ENCODE results near the gene GDPD1.
"Not testable (repeated sequence)": the region's sequence is repeated elsewhere in the genome, so short reads cannot be mapped to it uniquely, and the experiment has no call there.

Gene GDPD1

DNA sequence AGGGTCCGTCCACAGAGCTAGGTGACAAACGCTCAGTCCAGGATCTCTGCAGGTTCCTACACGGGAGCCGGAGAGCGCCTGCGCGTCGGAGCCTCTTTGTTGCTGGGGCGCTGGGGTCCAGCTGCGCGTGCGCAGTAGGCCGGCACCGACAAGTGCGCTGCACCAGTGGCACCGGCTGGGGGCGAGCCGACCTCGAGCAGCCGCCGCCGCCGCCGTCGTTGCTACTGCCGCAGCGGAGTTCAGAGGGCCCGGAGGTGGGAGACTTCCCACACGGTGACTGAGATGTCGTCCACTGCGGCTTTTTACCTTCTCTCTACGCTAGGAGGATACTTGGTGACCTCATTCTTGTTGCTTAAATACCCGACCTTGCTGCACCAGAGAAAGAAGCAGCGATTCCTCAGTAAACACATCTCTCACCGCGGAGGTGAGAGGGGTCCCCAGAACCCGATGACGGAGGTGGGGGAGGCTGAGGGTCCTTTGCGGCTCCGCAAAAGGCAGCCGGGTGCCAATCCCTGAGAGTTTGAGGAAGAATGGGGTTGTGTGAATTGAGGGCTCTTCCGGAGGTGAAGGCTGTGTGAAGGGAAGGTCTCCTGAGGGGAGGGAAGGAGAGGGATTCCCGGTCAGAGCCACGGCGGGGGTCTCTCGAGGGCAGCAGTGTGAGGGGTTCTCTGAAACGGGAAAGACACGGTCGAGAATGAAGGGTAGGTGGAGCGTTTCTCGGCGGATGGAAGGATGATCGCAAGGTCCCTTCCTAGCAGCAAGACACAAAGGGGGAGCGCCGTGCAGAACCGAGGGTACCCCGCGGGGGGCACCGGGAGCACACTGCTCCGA lies at the start of gene GDPD1:
GDPD1 (plus strand) TSS at position 184 of the 831 bp plus-strand sequence; CDS start at position 283, 99 bp downstream.
- Histone ChIP-seq H3K4me3 (ENCODE audit: low read length) (peak within 1 kb of the TSS; percentile 88), H3K9ac (ENCODE audit: low read length) (peak within 1 kb of the TSS; percentile 80), H3K27me3 (replicated peaks; ENCODE audit: control insufficient read depth, insufficient read depth, low read length) (no peaks in the 10 kb centered on the region), H3K9me3 (ENCODE audit: control insufficient read depth, low read length) (no peaks in the 10 kb centered on the region), H3K4me1 (ENCODE audit: control insufficient read depth, insufficient read depth, low read length) (peaks cover 11% of the 10 kb centered on the region), H3K36me3 (ENCODE audit: control insufficient read depth, insufficient read depth, low read length, severe bottlenecking) (no peaks in the 10 kb centered on the region)
- DNase-seq (ENCODE audit: low read depth): peak; percentile 98

GRCh38 chr17:59172436-59173004 lies 47.8 kb upstream of the GDPD1 start:
- no peaks in the 10 kb centered on the region for H3K4me1 ChIP-seq (ENCODE audit: control insufficient read depth, insufficient read depth, low read length)
- no peak overlapping the region for H3K4me3 ChIP-seq (ENCODE audit: low read length)
- no peaks in the 10 kb centered on the region for H3K27me3 ChIP-seq (replicated peaks; ENCODE audit: control insufficient read depth, insufficient read depth, low read length)
- no peaks in the 10 kb centered on the region for H3K36me3 ChIP-seq (ENCODE audit: control insufficient read depth, insufficient read depth, low read length, severe bottlenecking)
- H3K9me3 ChIP-seq (ENCODE audit: control insufficient read depth, low read length): no peaks in the 10 kb centered on the region
- no peak for DNase-seq (ENCODE audit: low read depth)
- no peak overlapping the region for H3K9ac ChIP-seq (ENCODE audit: low read length)

GRCh38 chr17:59174671-59175070 lies 45.6 kb upstream of the GDPD1 start:
- H3K27me3 ChIP-seq (replicated peaks; ENCODE audit: control insufficient read depth, insufficient read depth, low read length): no peaks in the 10 kb centered on the region
- H3K4me1 ChIP-seq (ENCODE audit: control insufficient read depth, insufficient read depth, low read length): no peaks in the 10 kb centered on the region
- no peaks in the 10 kb centered on the region for H3K36me3 ChIP-seq (ENCODE audit: control insufficient read depth, insufficient read depth, low read length, severe bottlenecking)
- DNase-seq (ENCODE audit: low read depth): no peak
- no peak overlapping the region for H3K9ac ChIP-seq (ENCODE audit: low read length)
- no peaks in the 10 kb centered on the region for H3K9me3 ChIP-seq (ENCODE audit: control insufficient read depth, low read length)
- no peak overlapping the region for H3K4me3 ChIP-seq (ENCODE audit: low read length)

DNA sequence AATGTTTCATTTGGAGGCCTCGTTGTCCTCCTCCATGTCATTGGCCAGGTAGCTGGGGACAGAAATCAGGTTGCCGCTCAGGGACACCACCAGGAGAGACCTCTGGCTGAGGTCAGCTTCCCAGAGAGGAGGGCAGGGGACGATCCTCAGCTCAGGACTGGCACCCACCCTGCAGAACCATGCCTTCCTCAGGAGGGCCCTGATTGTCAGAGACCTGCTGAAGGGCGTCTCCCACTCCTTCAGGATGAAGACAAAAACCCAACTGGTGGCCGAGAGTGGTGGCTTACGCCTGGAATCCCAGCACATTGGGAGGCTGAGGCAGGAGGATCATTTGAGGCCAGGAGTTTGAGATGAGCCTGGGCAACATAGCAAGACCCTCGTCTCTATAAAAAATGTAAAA lies 45.2 kb upstream of the GDPD1 start:
- DNase-seq (ENCODE audit: low read depth): no peak
- Histone ChIP-seq H3K27me3 (replicated peaks; ENCODE audit: control insufficient read depth, insufficient read depth, low read length) (no peaks in the 10 kb centered on the region), H3K9me3 (ENCODE audit: control insufficient read depth, low read length) (no peaks in the 10 kb centered on the region), H3K4me3 (ENCODE audit: low read length) (no peak overlapping the region), H3K36me3 (ENCODE audit: control insufficient read depth, insufficient read depth, low read length, severe bottlenecking) (no peaks in the 10 kb centered on the region), H3K4me1 (ENCODE audit: control insufficient read depth, insufficient read depth, low read length) (no peaks in the 10 kb centered on the region), H3K9ac (ENCODE audit: low read length) (no peak overlapping the region)

DNA sequence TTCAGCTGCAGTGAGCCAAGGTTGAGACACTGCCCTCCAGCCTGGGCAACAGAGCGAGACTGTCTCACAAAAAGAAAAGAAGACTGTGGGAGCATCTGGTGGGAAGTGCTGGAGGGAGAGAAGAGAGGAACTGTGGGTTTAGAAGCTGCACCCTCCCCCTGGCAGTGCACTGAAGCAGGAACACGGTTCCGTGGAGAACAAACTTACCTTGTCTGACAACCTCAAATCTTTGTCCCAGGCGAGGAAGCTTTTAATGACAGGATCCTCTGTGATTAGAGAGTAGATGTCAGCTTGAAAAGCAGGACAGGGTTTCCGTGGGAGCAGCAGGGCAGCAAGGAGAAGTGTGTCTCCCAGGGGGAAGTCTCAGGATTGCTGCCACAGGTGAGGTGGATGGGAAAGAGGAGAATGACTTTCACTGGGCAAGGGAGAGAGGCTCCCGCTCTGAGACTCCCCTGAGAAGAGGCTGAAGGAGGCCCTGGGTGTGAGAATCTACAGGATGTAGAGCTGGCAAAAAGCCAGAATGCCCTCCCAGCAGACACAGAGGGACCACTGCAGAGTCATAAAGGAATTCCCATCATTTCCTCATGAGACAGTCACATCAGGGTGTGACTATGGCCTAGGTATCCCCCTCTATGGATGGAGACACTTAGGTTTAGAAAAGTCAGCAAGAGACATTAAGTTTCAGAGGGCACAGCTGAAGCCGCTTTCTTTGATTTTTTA lies 41.9 kb upstream of the GDPD1 start:
- DNase-seq (ENCODE audit: low read depth): no peak
- H3K9me3 ChIP-seq (ENCODE audit: control insufficient read depth, low read length): no peaks in the 10 kb centered on the region
- H3K4me3 ChIP-seq (ENCODE audit: low read length): no peak overlapping the region
- no peak overlapping the region for H3K9ac ChIP-seq (ENCODE audit: low read length)
- H3K27me3 ChIP-seq (replicated peaks; ENCODE audit: control insufficient read depth, insufficient read depth, low read length): no peaks in the 10 kb centered on the region
- no peaks in the 10 kb centered on the region for H3K36me3 ChIP-seq (ENCODE audit: control insufficient read depth, insufficient read depth, low read length, severe bottlenecking)
- no peaks in the 10 kb centered on the region for H3K4me1 ChIP-seq (ENCODE audit: control insufficient read depth, insufficient read depth, low read length)

DNA sequence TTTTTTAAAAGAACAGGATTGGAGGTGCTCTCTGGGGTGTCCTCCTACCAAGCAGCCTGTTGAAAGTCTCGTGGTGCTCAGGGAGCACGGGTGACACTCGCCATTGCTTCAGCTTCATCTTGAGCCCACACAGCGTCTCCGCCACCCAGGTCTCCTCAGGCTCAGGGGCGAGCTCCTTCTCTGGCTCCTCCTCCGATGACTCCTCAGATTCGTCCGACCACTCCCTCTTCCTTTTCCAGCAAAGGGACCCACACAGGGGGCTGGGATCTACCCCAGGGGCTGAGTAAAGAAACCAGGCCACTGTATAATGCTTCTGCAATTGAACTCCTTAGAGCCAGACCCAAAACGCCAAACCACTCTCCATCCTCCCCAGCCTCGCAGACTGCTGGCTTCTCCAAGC lies 40.7 kb upstream of the GDPD1 start:
- H3K36me3 ChIP-seq (ENCODE audit: control insufficient read depth, insufficient read depth, low read length, severe bottlenecking); H3K9ac ChIP-seq (ENCODE audit: low read length); DNase-seq (ENCODE audit: low read depth); H3K9me3 ChIP-seq (ENCODE audit: control insufficient read depth, low read length); H3K4me1 ChIP-seq (ENCODE audit: control insufficient read depth, insufficient read depth, low read length); H3K27me3 ChIP-seq (replicated peaks; ENCODE audit: control insufficient read depth, insufficient read depth, low read length); H3K4me3 ChIP-seq (ENCODE audit: low read length): not testable (repeated sequence)

DNA sequence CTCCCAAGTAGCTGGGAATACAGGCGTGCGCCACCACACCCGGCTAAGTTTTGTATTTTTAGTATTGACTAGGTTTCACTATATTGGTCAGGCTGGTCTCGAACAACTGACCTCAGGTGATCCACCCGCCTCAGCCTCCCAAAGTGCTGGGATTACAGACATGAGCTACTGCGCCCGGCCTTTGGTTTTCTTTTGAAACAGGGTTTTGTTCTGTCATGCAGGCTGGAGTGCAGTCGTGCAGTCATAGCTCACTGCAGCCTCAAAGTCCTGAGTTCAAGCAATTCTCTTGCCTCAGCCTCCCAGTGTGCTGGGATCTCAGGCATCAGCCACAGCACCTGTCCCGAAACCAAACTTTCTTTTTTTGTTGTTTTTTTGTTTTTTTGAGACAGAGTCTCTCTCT lies 39.7 kb upstream of the GDPD1 start:
- no peak overlapping the region for H3K9ac ChIP-seq (ENCODE audit: low read length)
- H3K36me3 ChIP-seq (ENCODE audit: control insufficient read depth, insufficient read depth, low read length, severe bottlenecking): no peaks in the 10 kb centered on the region
- H3K9me3 ChIP-seq (ENCODE audit: control insufficient read depth, low read length): no peaks in the 10 kb centered on the region
- H3K4me1 ChIP-seq (ENCODE audit: control insufficient read depth, insufficient read depth, low read length): no peaks in the 10 kb centered on the region
- no peak for DNase-seq (ENCODE audit: low read depth)
- no peaks in the 10 kb centered on the region for H3K27me3 ChIP-seq (replicated peaks; ENCODE audit: control insufficient read depth, insufficient read depth, low read length)
- H3K4me3 ChIP-seq (ENCODE audit: low read length): no peak overlapping the region

- Histone ChIP-seq H3K9ac (ENCODE audit: low read length) (no peak overlapping the region), H3K9me3 (ENCODE audit: control insufficient read depth, low read length) (no peaks in the 10 kb centered on the region), H3K4me3 (ENCODE audit: low read length) (no peak overlapping the region), H3K27me3 (replicated peaks; ENCODE audit: control insufficient read depth, insufficient read depth, low read length) (no peaks in the 10 kb centered on the region), H3K36me3 (ENCODE audit: control insufficient read depth, insufficient read depth, low read length, severe bottlenecking) (no peaks in the 10 kb centered on the region), H3K4me1 (ENCODE audit: control insufficient read depth, insufficient read depth, low read length) (no peaks in the 10 kb centered on the region)
- no peak for DNase-seq (ENCODE audit: low read depth)
These were observed 38.8 kb upstream of the GDPD1 start for GRCh38 chr17:59181481-59181880.

GRCh38 chr17:59185997-59186396 lies 34.3 kb upstream of the GDPD1 start:
- Histone ChIP-seq H3K4me1 (ENCODE audit: control insufficient read depth, insufficient read depth, low read length) (no peaks in the 10 kb centered on the region), H3K9ac (ENCODE audit: low read length) (no peak overlapping the region), H3K9me3 (ENCODE audit: control insufficient read depth, low read length) (no peaks in the 10 kb centered on the region), H3K27me3 (replicated peaks; ENCODE audit: control insufficient read depth, insufficient read depth, low read length) (no peaks in the 10 kb centered on the region), H3K36me3 (ENCODE audit: control insufficient read depth, insufficient read depth, low read length, severe bottlenecking) (no peaks in the 10 kb centered on the region), H3K4me3 (ENCODE audit: low read length) (no peak overlapping the region)
- DNase-seq (ENCODE audit: low read depth): no peak

DNA sequence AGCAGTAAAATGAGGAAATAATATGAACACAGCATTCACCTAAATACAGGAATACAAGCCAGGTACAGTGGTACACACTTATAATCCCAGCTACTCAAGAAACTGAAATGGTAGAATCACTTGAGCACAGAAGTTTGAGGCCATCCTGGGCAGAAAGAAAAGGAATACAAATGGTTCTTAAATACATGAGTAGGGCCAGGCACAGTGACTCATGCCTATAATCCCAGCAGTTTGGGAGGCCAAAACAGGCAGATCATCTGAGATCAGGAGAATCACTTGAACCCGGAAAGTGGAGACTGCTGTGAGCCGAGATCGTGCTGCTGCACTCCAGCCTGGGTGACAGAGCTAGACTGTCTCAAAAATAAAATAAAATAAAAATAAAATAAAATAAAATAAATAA lies 33.5 kb upstream of the GDPD1 start:
- Histone ChIP-seq H3K4me3 (ENCODE audit: low read length) (no peak overlapping the region), H3K9me3 (ENCODE audit: control insufficient read depth, low read length) (no peaks in the 10 kb centered on the region), H3K4me1 (ENCODE audit: control insufficient read depth, insufficient read depth, low read length) (no peaks in the 10 kb centered on the region), H3K27me3 (replicated peaks; ENCODE audit: control insufficient read depth, insufficient read depth, low read length) (no peaks in the 10 kb centered on the region), H3K9ac (ENCODE audit: low read length) (no peak overlapping the region), H3K36me3 (ENCODE audit: control insufficient read depth, insufficient read depth, low read length, severe bottlenecking) (no peaks in the 10 kb centered on the region)
- DNase-seq (ENCODE audit: low read depth): peak; percentile 22

DNA sequence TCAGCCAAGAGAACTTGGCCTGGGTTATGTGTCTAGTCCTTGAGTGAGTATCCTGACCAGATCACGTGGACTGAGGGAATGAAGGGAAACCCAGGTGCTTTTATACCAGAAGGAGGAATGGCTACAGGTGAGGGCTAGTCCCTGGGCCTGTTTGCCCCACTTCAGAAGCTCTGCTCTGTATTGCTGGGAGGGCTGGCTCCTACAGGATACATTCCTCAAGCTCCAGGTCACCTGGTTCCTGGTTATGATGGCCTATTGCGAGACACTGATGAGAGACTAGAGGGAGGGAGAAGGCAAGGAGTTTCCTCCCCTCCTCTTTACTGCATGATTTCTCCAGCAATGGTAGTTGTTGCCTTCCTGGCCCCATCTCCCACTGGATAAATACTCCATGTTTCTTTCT lies 29.5 kb upstream of the GDPD1 start:
- no peaks in the 10 kb centered on the region for H3K27me3 ChIP-seq (replicated peaks; ENCODE audit: control insufficient read depth, insufficient read depth, low read length)
- no peak overlapping the region for H3K4me3 ChIP-seq (ENCODE audit: low read length)
- H3K9ac ChIP-seq (ENCODE audit: low read length): no peak overlapping the region
- DNase-seq (ENCODE audit: low read depth): no peak
- no peaks in the 10 kb centered on the region for H3K9me3 ChIP-seq (ENCODE audit: control insufficient read depth, low read length)
- H3K36me3 ChIP-seq (ENCODE audit: control insufficient read depth, insufficient read depth, low read length, severe bottlenecking): no peaks in the 10 kb centered on the region
- no peaks in the 10 kb centered on the region for H3K4me1 ChIP-seq (ENCODE audit: control insufficient read depth, insufficient read depth, low read length)

All from adipocyte (in vitro differentiated cells).